Nephron progenitor cell (in vitro differentiated cells): ENCODE results near the gene PMP22.

Source experiments
- DNase-seq: peaks from one replicate; pipeline ENCODE4 v3.0.0; 2021
- H3K27ac Mint-ChIP-seq: 2 replicates; pipeline ENCODE4 v1.8.0; 2021; ENCODE audit warnings: mild to moderate bottlenecking, moderate library complexity, mixed read lengths
- H3K27me3 Mint-ChIP-seq: 2 replicates; pipeline ENCODE4 v1.8.0; 2021; ENCODE audit warnings: mild to moderate bottlenecking, low read depth, mixed read lengths; ENCODE audit not compliant: poor library complexity
- H3K36me3 Mint-ChIP-seq: 2 replicates; pipeline ENCODE4 v1.8.0; 2021; ENCODE audit warnings: low read depth, mixed read lengths
- H3K4me1 Mint-ChIP-seq: 2 replicates; pipeline ENCODE4 v1.8.0; 2021; ENCODE audit warnings: mixed read lengths
- H3K4me3 Mint-ChIP-seq: 2 replicates; pipeline ENCODE4 v1.8.0; 2021; ENCODE audit warnings: mild to moderate bottlenecking, moderate library complexity, mixed read lengths
- H3K9me3 Mint-ChIP-seq: 2 replicates; pipeline ENCODE4 v1.8.0; 2021; ENCODE audit warnings: mild to moderate bottlenecking, moderate library complexity, mixed read lengths
- TF ChIP-seq, protein P1 (sequence below): fragments of 200-600 bp; sonication (generic); IDR thresholded peaks from 2 replicates; pipeline ENCODE4 v1.5.0; 2021; ENCODE audit warnings: antibody characterized with exemption

PMP22 gene

DNA sequence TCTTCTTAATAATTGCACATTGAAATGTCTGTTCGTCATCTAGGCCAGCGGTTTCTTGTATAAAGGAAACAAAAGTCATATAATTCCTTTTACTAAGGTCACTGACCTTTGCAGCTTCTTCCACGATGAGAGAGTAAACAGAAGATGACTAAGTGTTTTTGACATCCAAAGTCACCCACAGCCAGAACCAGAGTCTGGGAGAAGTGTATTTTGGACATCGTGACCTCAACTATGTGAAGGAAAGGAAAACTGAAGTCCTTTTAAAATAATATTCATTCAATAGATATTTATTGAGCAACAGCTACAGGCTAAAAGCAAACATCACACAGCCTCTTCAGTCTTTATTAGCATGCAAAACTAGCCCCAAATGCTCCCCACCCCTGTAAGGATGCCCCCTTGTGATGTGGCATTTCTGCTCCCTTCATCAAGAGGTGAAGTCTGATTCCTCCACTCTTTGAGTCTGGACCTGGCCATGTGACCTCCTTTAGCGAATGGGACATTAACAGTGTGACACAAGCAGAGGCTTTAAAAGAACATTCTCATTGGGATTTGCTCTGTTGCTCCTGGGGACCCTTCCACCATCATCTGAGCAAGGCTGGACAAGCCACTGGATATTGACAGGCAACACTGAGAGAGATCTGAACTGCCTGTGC, 8.1 kb upstream of the PMP22 start:
- Mint-ChIP-seq H3K36me3 (no peaks in the 10 kb centered on the region), H3K4me1 (peaks cover 9% of the 10 kb centered on the region), H3K4me3 (no peak overlapping the region), H3K27me3 (peaks cover 36% of the 10 kb centered on the region), H3K9me3 (peaks cover 24% of the 10 kb centered on the region), H3K27ac (no peak overlapping the region)
- TF ChIP-seq, protein P1, sequence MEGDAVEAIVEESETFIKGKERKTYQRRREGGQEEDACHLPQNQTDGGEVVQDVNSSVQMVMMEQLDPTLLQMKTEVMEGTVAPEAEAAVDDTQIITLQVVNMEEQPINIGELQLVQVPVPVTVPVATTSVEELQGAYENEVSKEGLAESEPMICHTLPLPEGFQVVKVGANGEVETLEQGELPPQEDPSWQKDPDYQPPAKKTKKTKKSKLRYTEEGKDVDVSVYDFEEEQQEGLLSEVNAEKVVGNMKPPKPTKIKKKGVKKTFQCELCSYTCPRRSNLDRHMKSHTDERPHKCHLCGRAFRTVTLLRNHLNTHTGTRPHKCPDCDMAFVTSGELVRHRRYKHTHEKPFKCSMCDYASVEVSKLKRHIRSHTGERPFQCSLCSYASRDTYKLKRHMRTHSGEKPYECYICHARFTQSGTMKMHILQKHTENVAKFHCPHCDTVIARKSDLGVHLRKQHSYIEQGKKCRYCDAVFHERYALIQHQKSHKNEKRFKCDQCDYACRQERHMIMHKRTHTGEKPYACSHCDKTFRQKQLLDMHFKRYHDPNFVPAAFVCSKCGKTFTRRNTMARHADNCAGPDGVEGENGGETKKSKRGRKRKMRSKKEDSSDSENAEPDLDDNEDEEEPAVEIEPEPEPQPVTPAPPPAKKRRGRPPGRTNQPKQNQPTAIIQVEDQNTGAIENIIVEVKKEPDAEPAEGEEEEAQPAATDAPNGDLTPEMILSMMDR = no peak
- no peak for DNase-seq

DNA sequence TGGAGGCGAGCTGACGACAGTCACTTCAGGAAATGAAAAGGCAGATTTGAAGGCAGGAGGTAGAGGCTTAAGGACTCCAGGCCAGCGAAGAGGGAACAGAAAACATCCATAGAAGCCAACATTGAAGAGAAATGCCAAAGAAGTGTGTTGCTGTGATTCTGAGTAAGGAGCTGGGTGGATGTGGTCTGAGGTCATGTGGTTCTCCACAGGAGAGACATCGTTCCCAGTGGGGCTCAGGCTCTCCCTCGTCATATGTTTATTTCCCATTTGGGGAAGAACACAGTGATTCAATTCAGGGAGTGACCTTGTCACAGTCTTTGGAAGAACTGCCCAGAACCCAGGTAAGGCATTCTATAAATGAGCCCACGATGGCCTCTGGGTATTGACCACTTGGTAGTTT, 6.6 kb upstream of the PMP22 start:
- H3K4me3 Mint-ChIP-seq = no peak overlapping the region
- H3K4me1 Mint-ChIP-seq = no peaks in the 10 kb centered on the region
- H3K9me3 Mint-ChIP-seq = peaks cover 24% of the 10 kb centered on the region
- H3K36me3 Mint-ChIP-seq = no peaks in the 10 kb centered on the region
- TF ChIP-seq, protein P1 = no peak
- H3K27ac Mint-ChIP-seq = no peak overlapping the region
- H3K27me3 Mint-ChIP-seq = peaks cover 42% of the 10 kb centered on the region
- no peak for DNase-seq

DNA sequence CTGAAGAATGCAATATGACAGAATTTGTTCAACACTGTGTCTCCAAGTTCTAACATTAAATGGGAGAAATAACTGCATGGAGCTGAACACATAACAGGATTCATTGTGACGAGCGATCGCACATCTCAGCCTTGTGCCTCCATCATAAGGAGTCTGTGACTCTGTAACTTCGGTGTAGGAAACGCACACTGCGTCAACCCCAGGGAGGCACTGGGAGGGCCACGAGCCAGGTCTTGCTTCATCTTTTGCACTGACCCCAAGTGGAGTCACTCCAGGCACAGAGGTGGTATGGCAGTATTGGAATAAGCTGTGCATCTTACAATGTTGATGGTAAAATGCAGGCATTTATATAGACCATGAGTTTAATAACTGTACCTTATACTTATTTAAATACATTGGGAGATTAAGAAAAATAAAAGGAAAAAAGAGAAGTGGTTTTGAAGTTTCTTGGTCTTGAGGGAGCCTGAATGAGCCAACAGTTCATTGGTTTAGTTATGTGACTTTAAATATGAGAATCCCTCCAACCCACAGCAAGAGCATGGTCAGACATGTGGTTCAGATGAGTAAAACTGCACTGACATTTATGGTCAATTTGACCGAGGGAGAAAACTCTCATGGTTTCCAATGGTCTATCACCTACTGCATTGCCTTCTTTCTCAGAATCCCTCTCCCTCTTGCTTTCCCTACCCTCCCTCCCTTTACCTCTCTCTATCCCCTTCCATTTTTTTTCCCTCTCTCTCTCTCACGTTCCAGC, 5.7 kb upstream of the PMP22 start:
- Mint-ChIP-seq H3K4me1 (no peaks in the 10 kb centered on the region), H3K36me3 (no peaks in the 10 kb centered on the region), H3K9me3 (peaks cover 20% of the 10 kb centered on the region), H3K27ac (peak overlapping the region; percentile 62), H3K27me3 (peaks cover 51% of the 10 kb centered on the region), H3K4me3 (no peak overlapping the region)
- TF ChIP-seq, protein P1 = no peak
- DNase-seq = no peak

DNA sequence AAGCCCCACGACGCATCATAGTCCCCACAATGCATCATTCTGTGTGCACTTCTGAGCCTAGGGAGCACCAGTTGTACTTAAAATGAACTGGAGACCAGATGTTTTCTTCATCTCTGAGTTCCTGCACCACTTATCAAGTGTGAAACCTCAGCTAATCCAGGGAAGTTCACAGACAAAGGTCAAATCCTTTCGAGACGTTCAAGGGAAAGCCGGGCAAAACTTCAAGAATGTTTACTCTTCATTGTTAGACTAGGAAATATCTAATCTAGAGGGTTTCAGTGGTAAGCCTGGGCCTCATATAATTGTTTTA, 4.6 kb upstream of the PMP22 start:
- Mint-ChIP-seq H3K9me3 (peaks cover 13% of the 10 kb centered on the region), H3K4me3 (no peak overlapping the region)

DNA sequence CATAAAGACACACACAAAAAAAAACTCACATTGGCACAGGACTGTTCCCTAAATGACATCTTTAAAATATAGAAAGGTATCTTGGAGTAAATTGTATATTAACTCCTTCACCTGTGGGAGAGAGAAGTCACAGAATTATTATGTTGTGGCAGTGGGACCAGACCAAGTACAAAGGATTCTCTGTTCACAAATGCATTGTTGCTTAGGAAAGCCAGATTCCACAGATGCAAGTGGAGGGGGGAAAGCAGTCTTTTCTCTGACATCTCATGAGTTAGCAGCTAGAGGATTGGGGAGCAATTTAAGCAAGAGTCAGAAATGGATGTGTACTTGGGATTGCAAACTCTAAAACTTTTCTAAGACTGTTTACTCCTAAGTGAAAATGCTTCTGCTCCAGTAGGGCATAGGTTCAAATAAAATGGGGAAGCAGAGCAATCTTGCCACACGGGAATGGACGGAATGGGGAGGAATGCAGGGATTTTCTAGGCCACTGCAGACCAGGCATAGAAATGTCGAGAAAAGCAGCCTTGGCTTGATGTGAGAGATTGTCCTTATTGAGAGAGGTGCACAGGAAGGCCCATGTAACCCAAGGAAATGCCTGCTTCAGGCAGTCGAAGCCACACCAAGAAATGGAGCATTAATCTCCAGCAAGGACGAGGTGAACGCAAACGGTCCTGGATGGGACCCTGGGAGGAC, 4.1 kb upstream of the PMP22 start:
- TF ChIP-seq, protein P1 = no peak
- Mint-ChIP-seq H3K27ac (no peak overlapping the region), H3K4me1 (no peaks in the 10 kb centered on the region), H3K9me3 (peaks cover 8% of the 10 kb centered on the region), H3K36me3 (no peaks in the 10 kb centered on the region), H3K27me3 (peaks cover 66% of the 10 kb centered on the region), H3K4me3 (no peak overlapping the region)
- no peak for DNase-seq

More for the DNA sequence above, 4.6 kb upstream of the PMP22 start:
- no peaks in the 10 kb centered on the region for H3K4me1 Mint-ChIP-seq
- no peaks in the 10 kb centered on the region for H3K36me3 Mint-ChIP-seq
- TF ChIP-seq, protein P1 = no peak
- no peak for DNase-seq
- H3K27me3 Mint-ChIP-seq = peaks cover 61% of the 10 kb centered on the region
- no peak overlapping the region for H3K27ac Mint-ChIP-seq
